Smooth muscle cell (in vitro differentiated cells): ENCODE results near the gene NOS1. TPM values are rescaled to one million over a fixed set of nuclear protein-coding genes. Genes with fewer than 3 reads are reported as not detected.
A peak's percentile ranks its signal among the peaks of the same experiment; 100 is the strongest.

Experiments
- DNase-seq: peaks from one replicate; lab custom pipeline; 2025; ENCODE audit not compliant: unreplicated experiment; lab: John Stamatoyannopoulos, UW
- H2AFZ ChIP-seq: fragments of 200-600 bp; sonication (generic); 2 replicates; pipeline ENCODE4 v1.6.0; 2016; ENCODE audit warnings: antibody characterized with exemption, low read depth, mild to moderate bottlenecking
- H3F3A ChIP-seq: fragments of 200-600 bp; sonication (generic); 2 replicates; pipeline ENCODE4 v1.6.0; 2017; ENCODE audit warnings: antibody characterized with exemption, low read depth
- H3K27ac ChIP-seq: fragments of 200-600 bp; sonication (generic); 2 replicates; pipeline ENCODE4 v1.5.1; 2016; ENCODE audit warnings: low read depth, mild to moderate bottlenecking
- H3K27me3 ChIP-seq: fragments of 200-600 bp; sonication (generic); 2 replicates; pipeline ENCODE4 v1.6.1; 2016; ENCODE audit warnings: low read depth, mild to moderate bottlenecking
- H3K36me3 ChIP-seq: fragments of 200-600 bp; sonication (generic); 2 replicates; pipeline ENCODE4 v1.5.1; 2016; ENCODE audit warnings: low read depth
- H3K4me1 ChIP-seq: fragments of 200-600 bp; sonication (generic); 2 replicates; pipeline ENCODE4 v1.5.1; 2016; ENCODE audit warnings: low read depth
- H3K4me2 ChIP-seq: fragments of 200-600 bp; sonication (generic); 2 replicates; pipeline ENCODE4 v1.6.0; 2016; ENCODE audit warnings: mild to moderate bottlenecking
- H3K4me3 ChIP-seq: fragments of 200-600 bp; sonication (generic); 2 replicates; pipeline ENCODE4 v1.5.1; 2016; ENCODE audit warnings: mild to moderate bottlenecking
- H3K79me2 ChIP-seq: fragments of 200-600 bp; sonication (generic); 2 replicates; pipeline ENCODE4 v1.6.0; 2016; ENCODE audit warnings: low read depth, mild to moderate bottlenecking
- H3K9ac ChIP-seq: fragments of 200-600 bp; sonication (generic); 2 replicates; pipeline ENCODE4 v1.6.0; 2016; ENCODE audit warnings: low read depth
- H3K9me3 ChIP-seq: fragments of 200-600 bp; sonication (generic); replicated peaks from 2 replicates; pipeline ENCODE4 v1.5.1; 2016; ENCODE audit warnings: low read depth
- H4K20me1 ChIP-seq: fragments of 200-600 bp; sonication (generic); 2 replicates; pipeline ENCODE4 v1.6.0; 2016; ENCODE audit warnings: low read depth
- CTCF ChIP-seq: fragments of 200-600 bp; sonication (generic); IDR thresholded peaks from 2 replicates; pipeline ENCODE4 v1.5.1; 2017; ENCODE audit warnings: borderline replicate concordance, mild to moderate bottlenecking, antibody characterized with exemption; ENCODE audit not compliant: insufficient read depth, poor library complexity, severe bottlenecking
- WGBS: methylation state at CpG from one replicate; pipeline ENCODE4 v1.1.7; 2016; ENCODE audit warnings: low lambda C conversion rate; 5-methylcytosine and 5-hydroxymethylcytosine counted together
- polyA plus RNA-seq: library from polyadenylated mRNA; unstranded; fragments of >200 nt; fragmentation: Nextera tagmentation; extraction: Ambion mirVana; gene quantifications from 2 replicates; pipeline ENCODE4 v1.2.1, GENCODE V29; 2016
- total RNA-seq: library from RNA; depleted of rRNA; stranded (reverse); fragments of >200 nt; gene quantifications from 2 replicates; pipeline ENCODE4 v1.2.3, GENCODE V29; 2014

NOS1 gene
- total RNA-seq (0.09 TPM in 1 of 2 replicates, not detected in the other), polyA plus RNA-seq (not detected in 2 replicates)

DNA sequence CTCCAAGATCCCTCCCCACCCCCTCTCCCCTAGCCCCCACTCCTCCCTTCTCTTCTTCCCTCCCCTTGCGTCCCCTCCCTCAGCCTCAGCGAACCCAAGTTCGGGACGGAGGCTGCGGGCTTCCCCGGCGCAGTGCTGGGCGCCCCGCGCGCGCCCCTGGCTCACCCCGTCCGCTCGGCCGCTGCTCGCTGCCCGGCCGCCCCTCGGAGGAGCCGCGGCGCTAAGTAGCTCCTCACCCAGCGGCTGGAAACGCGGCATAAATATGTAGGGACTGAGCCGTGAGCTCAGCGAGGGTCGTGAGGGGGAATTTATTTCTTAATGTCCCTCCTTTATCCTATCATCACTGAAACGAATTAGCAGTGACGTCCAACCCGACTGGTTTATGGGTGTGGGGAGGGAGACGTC, at the start of gene NOS1:
Gene NOS1, minus strand, starts transcription at position 280 of the 405 bp plus-strand sequence. CDS start 30,557 bp downstream, outside the sequence.
- H3K9ac ChIP-seq, result no peak within 1 kb of the TSS
- 7% methylated on average over 14 of the region's 33 CpGs for WGBS

GRCh38 chr12:117409286-117409685, 47.9 kb upstream of the NOS1 start:
- H3K4me1 ChIP-seq, result no peaks in the 10 kb centered on the region
- H3K36me3 ChIP-seq, result no peaks in the 10 kb centered on the region
- no peaks in the 10 kb centered on the region for H3K9me3 ChIP-seq
- no peak for DNase-seq
- no peaks in the 10 kb centered on the region for H3K79me2 ChIP-seq
- H3K4me3 ChIP-seq, result no peak overlapping the region
- no peaks in the 10 kb centered on the region for H3K27me3 ChIP-seq
- H3K4me2 ChIP-seq, result no peak overlapping the region
- no peak overlapping the region for H3K9ac ChIP-seq
- TF ChIP-seq CTCF, result no peak
- H4K20me1 ChIP-seq, result no peaks in the 10 kb centered on the region
- H3F3A ChIP-seq, result no peaks in the 10 kb centered on the region
- H2AFZ ChIP-seq, result no peak overlapping the region
- no peak overlapping the region for H3K27ac ChIP-seq

More for the DNA sequence above, at the start of gene NOS1:
- Histone ChIP-seq H3K9me3 (no peaks in the 10 kb centered on the region), H2AFZ (no peak within 1 kb of the TSS), H3K4me1 (no peaks in the 10 kb centered on the region), H3K36me3 (no peaks in the 10 kb centered on the region), H3K4me3 (peak within 1 kb of the TSS; percentile 16), H3K4me2 (peak within 1 kb of the TSS; percentile 71), H3F3A (no peaks in the 10 kb centered on the region), H3K27me3 (peaks cover 99% of the 10 kb centered on the region), H3K79me2 (no peaks in the 10 kb centered on the region), H3K27ac (no peak within 1 kb of the TSS), H4K20me1 (no peaks in the 10 kb centered on the region)
- no peak for DNase-seq
- no peak for TF ChIP-seq CTCF

DNA sequence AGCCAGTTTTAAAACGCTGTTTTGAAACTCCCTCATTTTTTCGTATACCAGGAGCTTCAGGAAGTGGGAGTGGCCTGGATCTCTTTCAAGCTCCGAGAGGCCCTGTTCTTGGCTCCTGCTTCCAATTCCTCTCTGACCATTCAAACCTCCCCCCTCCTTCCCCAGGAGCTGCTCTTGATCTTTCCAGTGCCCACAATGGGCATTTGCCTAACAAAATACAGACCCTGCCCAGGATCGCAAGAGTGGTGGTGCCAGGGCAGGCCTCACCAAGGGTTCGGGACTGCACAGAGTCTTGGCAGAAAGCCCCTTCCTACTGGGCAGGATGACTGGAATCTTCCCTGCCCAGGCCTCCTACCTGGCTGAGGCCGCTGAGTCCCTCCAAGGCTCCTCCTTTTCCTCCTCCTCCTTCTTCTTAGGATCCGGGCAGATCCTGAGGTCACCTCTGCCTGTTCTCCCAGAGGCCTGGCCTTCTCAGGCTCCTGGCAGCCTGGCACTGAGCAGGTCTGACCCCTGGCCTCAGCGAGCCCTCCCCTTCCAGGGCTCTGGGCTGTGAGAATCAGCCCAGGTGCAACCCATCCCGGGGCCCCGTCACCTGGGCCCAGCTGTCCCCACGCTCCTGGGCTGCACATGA, 46.9 kb upstream of the NOS1 start:
- Histone ChIP-seq H3K36me3 (no peaks in the 10 kb centered on the region), H3K9ac (no peak overlapping the region), H3K4me1 (no peaks in the 10 kb centered on the region), H3K9me3 (no peaks in the 10 kb centered on the region), H2AFZ (peak overlapping the region; percentile 82), H4K20me1 (no peaks in the 10 kb centered on the region), H3K4me2 (no peak overlapping the region), H3F3A (no peaks in the 10 kb centered on the region), H3K27me3 (no peaks in the 10 kb centered on the region), H3K27ac (no peak overlapping the region), H3K79me2 (no peaks in the 10 kb centered on the region), H3K4me3 (no peak overlapping the region)
- no peak for DNase-seq
- WGBS, result 66% methylated on average over 11 of the region's 11 CpGs
- no peak for TF ChIP-seq CTCF

DNA sequence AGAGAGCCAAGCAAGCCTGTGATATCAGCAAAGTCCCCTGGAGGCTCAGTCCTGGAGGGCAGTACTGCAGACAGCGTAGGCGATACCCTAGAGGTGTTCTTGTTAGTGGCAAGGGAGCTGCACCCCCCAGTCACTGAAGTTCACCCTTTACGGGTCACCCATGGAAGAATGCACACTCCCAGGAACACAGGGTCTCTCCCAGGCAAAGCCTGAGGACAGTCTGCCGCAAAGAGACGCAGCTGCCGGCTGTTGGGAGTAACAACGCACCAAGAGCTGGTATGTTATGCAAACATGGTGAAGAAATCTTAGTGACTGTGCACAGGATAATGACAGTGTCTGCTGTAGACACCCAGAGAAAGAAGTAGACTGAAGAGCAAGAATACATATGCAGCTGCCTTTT, 43.5 kb upstream of the NOS1 start:
- no peak for DNase-seq
- no peak for TF ChIP-seq CTCF
- Histone ChIP-seq H2AFZ (no peak overlapping the region), H3K79me2 (no peaks in the 10 kb centered on the region), H3K4me1 (no peaks in the 10 kb centered on the region), H3K9ac (no peak overlapping the region), H3K9me3 (no peaks in the 10 kb centered on the region), H3K27me3 (no peaks in the 10 kb centered on the region), H3K4me3 (no peak overlapping the region), H3F3A (no peaks in the 10 kb centered on the region), H3K36me3 (no peaks in the 10 kb centered on the region), H4K20me1 (no peaks in the 10 kb centered on the region), H3K27ac (no peak overlapping the region), H3K4me2 (no peak overlapping the region)
- WGBS, result 89% methylated on average over 7 of the region's 7 CpGs
